Measurements from ENCODE around the gene LRP1-AS.

- TF ChIP-seq NFYB (CRISPR knock-in tag; conservative IDR thresholded peaks at IDR 0.05; ENCODE audit: low read depth) = no peak
- TF ChIP-seq, protein P1, sequence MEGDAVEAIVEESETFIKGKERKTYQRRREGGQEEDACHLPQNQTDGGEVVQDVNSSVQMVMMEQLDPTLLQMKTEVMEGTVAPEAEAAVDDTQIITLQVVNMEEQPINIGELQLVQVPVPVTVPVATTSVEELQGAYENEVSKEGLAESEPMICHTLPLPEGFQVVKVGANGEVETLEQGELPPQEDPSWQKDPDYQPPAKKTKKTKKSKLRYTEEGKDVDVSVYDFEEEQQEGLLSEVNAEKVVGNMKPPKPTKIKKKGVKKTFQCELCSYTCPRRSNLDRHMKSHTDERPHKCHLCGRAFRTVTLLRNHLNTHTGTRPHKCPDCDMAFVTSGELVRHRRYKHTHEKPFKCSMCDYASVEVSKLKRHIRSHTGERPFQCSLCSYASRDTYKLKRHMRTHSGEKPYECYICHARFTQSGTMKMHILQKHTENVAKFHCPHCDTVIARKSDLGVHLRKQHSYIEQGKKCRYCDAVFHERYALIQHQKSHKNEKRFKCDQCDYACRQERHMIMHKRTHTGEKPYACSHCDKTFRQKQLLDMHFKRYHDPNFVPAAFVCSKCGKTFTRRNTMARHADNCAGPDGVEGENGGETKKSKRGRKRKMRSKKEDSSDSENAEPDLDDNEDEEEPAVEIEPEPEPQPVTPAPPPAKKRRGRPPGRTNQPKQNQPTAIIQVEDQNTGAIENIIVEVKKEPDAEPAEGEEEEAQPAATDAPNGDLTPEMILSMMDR (IDR thresholded peaks at IDR 0.05) = no peak
Observed at GRCh38 chr12:57164454-57164853, 17.0 kb upstream of the LRP1-AS start.

Measured in WTC11 (cell line).